Globus pallidus (tissue), 1 donor: Measurements from ENCODE around the gene SF3B2.
"Not testable (repeated sequence)": the region's sequence is repeated elsewhere in the genome, so short reads cannot be mapped to it uniquely, and the experiment has no call there.

Experiments used
- DNase-seq: peaks from one replicate; pipeline ENCODE4 v3.0.0-alpha.2; 2015; ENCODE audit warnings: low spot score

SF3B2 gene

GRCh38 chr11:66111158-66111557, 59.0 kb downstream of the SF3B2 start:
- no peak for DNase-seq

DNA sequence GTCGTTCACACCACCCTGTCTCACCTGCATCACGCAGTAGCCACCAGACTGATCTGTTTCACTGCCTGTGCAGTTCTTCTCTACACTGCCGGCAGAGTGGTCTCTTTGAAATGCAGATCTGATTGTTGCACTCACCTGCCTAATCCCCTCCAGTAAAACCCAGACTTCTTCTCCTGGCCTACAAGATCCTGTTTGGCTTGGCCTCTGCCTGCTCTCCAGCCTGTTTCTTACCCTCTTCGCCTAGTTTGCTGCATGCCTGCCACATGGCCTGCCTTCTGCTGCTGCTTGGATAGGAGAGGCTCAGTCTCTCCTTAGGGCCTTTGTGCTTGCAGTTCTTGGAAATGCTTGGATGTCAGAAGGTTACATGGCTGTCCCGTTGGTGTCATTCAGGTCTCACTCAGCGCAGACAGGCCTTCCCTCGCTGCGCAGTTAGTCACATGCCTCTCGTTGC, 59.9 kb downstream of the SF3B2 start:
- DNase-seq: no peak

DNA sequence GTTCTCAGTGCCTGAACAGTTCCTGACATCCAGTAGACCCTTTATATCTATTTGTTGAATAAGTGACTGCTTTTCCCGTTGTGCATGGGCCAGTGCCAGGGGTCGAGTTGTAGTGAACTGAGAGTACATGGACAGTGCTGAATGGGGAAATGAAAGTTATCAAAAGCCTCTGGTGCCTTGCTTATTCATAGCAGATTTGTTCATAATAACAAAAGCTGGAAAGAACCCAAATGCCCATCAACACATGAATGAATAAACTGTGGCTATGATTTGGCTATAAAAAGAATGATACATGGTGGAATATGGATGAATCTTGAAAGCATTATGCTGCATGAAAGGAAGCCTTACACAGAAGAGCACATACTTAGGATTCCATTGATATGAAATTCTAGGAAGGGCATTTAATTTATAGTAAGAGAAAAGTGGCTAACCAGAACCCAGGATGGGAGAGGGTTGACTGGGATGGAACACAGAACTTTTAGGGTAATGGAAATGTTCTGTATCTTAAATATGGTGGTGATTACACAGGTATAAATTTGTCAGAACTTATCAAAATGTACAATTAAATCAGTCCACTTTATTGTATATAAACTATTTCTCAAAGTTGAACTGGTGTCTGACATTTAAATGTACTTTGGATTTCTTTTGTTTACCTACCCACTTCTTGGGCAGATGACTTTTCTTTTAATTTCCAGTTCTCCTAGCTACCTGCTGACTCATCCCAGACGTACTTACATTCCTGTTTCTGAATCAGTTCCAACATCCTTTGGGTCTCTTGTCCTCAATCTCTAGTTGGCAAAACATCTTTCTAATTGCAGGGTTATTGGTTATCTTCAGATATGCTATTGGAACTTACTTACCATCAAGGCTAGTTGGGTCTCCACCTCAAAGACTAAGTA, 60.7 kb downstream of the SF3B2 start:
- no peak for DNase-seq

DNA sequence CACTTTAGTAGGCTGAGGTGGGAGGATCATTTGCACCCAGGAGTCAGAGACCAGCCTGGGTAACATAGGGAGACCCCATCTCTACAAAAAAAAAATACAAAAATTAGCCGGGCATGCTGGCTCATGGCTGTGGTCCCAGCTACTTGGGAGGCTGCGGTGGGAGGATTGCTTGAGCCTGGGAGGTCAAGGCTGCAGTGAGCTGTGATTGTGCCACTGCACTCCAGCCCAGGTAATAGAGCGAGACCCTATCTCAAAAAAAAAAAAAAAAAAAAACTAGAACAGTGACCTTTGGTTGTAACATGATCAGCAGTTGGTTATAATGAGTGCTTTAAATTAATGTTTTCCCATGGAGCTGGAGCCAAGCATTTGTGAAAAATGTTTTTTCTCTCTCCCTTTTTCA, 62.8 kb downstream of the SF3B2 start:
- DNase-seq: not testable (repeated sequence)

GRCh38 chr11:66115638-66116301, 63.6 kb downstream of the SF3B2 start:
- DNase-seq: no peak

GRCh38 chr11:66116576-66117361, 64.6 kb downstream of the SF3B2 start:
- DNase-seq: no peak

DNA sequence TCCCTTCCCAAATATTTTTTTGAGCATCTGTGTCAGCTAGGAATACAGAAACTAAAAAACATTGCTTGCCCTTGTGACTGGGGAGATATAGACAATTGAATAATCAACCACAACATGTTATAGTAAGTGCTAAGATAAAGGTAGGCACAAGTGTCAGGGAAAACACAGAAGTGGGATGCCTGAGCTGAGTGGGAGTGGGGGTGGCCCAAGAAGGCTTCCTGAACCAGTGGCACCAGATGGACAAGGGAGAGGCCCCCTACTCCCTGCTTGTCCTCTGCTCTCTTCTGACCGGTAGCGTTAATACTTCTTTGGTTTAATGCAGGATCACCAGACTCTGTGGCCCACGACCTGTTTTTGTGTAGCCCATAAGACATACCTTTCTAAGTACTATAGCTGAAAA, 66.7 kb downstream of the SF3B2 start:
- DNase-seq: no peak
